ENCODE data around the gene MYB.

Gene MYB

GRCh38 chr6:135256866-135257265, 75.8 kb downstream of the MYB start:
- DNase-seq: no peak

GRCh38 chr6:135257631-135258405, 76.7 kb downstream of the MYB start:
- DNase-seq: no peak

GRCh38 chr6:135258970-135259369, 77.9 kb downstream of the MYB start:
- no peak for DNase-seq

GRCh38 chr6:135260612-135261011, 79.5 kb downstream of the MYB start:
- no peak for DNase-seq

GRCh38 chr6:135261872-135262725, 81.0 kb downstream of the MYB start:
- DNase-seq: no peak

GRCh38 chr6:135265278-135265677, 84.2 kb downstream of the MYB start:
- no peak for DNase-seq

- peak; percentile 60 to 67 for DNase-seq
These were observed 85.6 kb downstream of the MYB start for GRCh38 chr6:135266675-135267074.

- peak; percentile 61 to 64 for DNase-seq
These were observed 86.0 kb downstream of the MYB start for GRCh38 chr6:135267085-135267484.

GRCh38 chr6:135268263-135268662, 87.2 kb downstream of the MYB start:
- DNase-seq: no peak

GRCh38 chr6:135268740-135269139, 87.6 kb downstream of the MYB start:
- DNase-seq: no peak
